H1 (cell line): Measurements from ENCODE around the gene PRRT1B. TPM values are rescaled to one million over a fixed set of nuclear protein-coding genes. Genes with fewer than 3 reads are reported as not detected.

Experiments used
- CTCF ChIA-PET: fragments of 300-600 bp; sonication (Branson Sonifier 250); formaldehyde crosslinking; loops from one replicate; lab custom pipeline; 2021; ENCODE audit not compliant: partially characterized antibody; lab: Charles Lee
- POLR2A ChIA-PET: fragments of 300-600 bp; sonication (Branson Sonifier 250); formaldehyde crosslinking; loops from one replicate; lab custom pipeline; 2021; ENCODE audit warnings: inconsistent platforms; ENCODE audit not compliant: partially characterized antibody; lab: Charles Lee
- DNase-seq, 2 experiments: peaks; one replicate each; pipeline versions ENCODE4 v3.0.0 to v3.0.0-alpha.2; 2010 to 2022; ENCODE audit warnings: low spot score in 2 of 2, low read depth in 1 of 2, mixed read lengths in 1 of 2
- FAIRE-seq: peaks from 2 replicates; lab custom pipeline; 2011; peaks lifted over from hg19 to GRCh38; lab: Jason Lieb, UNC
- H2AFZ ChIP-seq: 2 replicates; pipeline ENCODE4 v1.8.1; 2012; ENCODE audit warnings: low read length, inconsistent platforms
- H2AK5ac ChIP-seq: 2 replicates; pipeline ENCODE4 v1.6.1; 2013; ENCODE audit warnings: low read depth, low read length
- H2BK120ac ChIP-seq: replicated peaks from 2 replicates; pipeline ENCODE3; 2013; ENCODE audit warnings: low read depth, low read length, inconsistent platforms
- H2BK12ac ChIP-seq: 2 replicates; pipeline ENCODE4 v1.6.1; 2013; ENCODE audit warnings: low read depth, low read length
- H2BK15ac ChIP-seq: 2 replicates; pipeline ENCODE4 v1.6.1; 2013; ENCODE audit warnings: low read length
- H2BK20ac ChIP-seq: 2 replicates; pipeline ENCODE4 v1.6.1; 2013; ENCODE audit warnings: low read length
- H2BK5ac ChIP-seq: 2 replicates; pipeline ENCODE4 v1.6.1; 2013; ENCODE audit warnings: low read depth, low read length
- H3K14ac ChIP-seq: 2 replicates; pipeline ENCODE4 v1.6.1; 2013; ENCODE audit warnings: inconsistent platforms; ENCODE audit not compliant: insufficient read length
- H3K18ac ChIP-seq: 2 replicates; pipeline ENCODE4 v1.6.1; 2013; ENCODE audit warnings: low read length; ENCODE audit errors: extremely low read depth
- H3K23ac ChIP-seq: 2 replicates; pipeline ENCODE4 v1.6.1; 2013; ENCODE audit warnings: inconsistent platforms; ENCODE audit not compliant: insufficient read length
- H3K23me2 ChIP-seq: 2 replicates; pipeline ENCODE4 v1.6.1; 2013; ENCODE audit warnings: low read depth, low read length
- H3K27ac ChIP-seq: 2 replicates; pipeline ENCODE4 v1.6.1; 2011; ENCODE audit warnings: low read depth, low read length, inconsistent platforms
- H3K27me3 ChIP-seq, 4 experiments: replicated peaks in 1 of 4; 1 replicate in 1 of 4; 2 replicates in 3 of 4; pipeline versions ENCODE4 v1.6.1 to v1.8.1; 2011 to 2013; ENCODE audit warnings: low read length in 3 of 4, mild to moderate bottlenecking in 3 of 4, inconsistent platforms in 2 of 4, mixed read lengths in 2 of 4, moderate library complexity in 1 of 4; ENCODE audit not compliant: control insufficient read depth in 3 of 4, insufficient read depth in 3 of 4; ENCODE audit errors: extremely low read depth in 1 of 4
- H3K36me3 ChIP-seq, 4 experiments: 2 replicates each; pipeline versions ENCODE4 v1.6.1 to v1.8.1; 2011 to 2013; ENCODE audit warnings: mild to moderate bottlenecking in 4 of 4, low read length in 3 of 4, moderate library complexity in 2 of 4, control low read depth in 1 of 4, inconsistent platforms in 1 of 4; ENCODE audit not compliant: insufficient read depth in 4 of 4, control insufficient read depth in 2 of 4
- H3K4ac ChIP-seq: replicated peaks from 2 replicates; pipeline ENCODE3; 2013; ENCODE audit warnings: low read length, low read depth, mixed read lengths, inconsistent platforms; ENCODE audit not compliant: insufficient read length
- H3K4me1 ChIP-seq, 4 experiments: replicated peaks in 1 of 4; 1 replicate in 1 of 4; 2 replicates in 3 of 4; pipeline versions ENCODE4 v1.6.1 to v1.8.1; 2011 to 2013; ENCODE audit warnings: low read length in 3 of 4, inconsistent platforms in 2 of 4, mixed read lengths in 1 of 4; ENCODE audit not compliant: insufficient read depth in 4 of 4, control insufficient read depth in 3 of 4
- H3K4me2 ChIP-seq, 2 experiments: 2 replicates each; pipeline versions ENCODE4 v1.6.1 to v1.8.1; 2011 to 2013; ENCODE audit warnings: low read depth in 2 of 2, low read length in 2 of 2, control low read depth in 1 of 2, inconsistent platforms in 1 of 2, mild to moderate bottlenecking in 1 of 2; ENCODE audit not compliant: insufficient read depth in 1 of 2
- H3K4me3 ChIP-seq, 4 experiments: fragments of 200-600, 300-600 bp in 1 of 4; sonication (generic), shearing (Covaris generic), sonication (Bioruptor Twin) in 1 of 4; 2 replicates each; pipeline versions ENCODE4 v1.5.1 to v1.8.1; 2011 to 2016; ENCODE audit warnings: low read length in 4 of 4, low read depth in 3 of 4, control low read depth in 2 of 4, inconsistent platforms in 2 of 4, mild to moderate bottlenecking in 2 of 4, mixed read lengths in 1 of 4, moderate library complexity in 1 of 4; ENCODE audit not compliant: insufficient read depth in 2 of 4; ENCODE audit errors: extremely low read depth in 1 of 4
- H3K56ac ChIP-seq: replicated peaks from 2 replicates; pipeline ENCODE3; 2013; ENCODE audit warnings: low read depth, mild to moderate bottlenecking, mixed read lengths, low read length, inconsistent platforms; ENCODE audit not compliant: insufficient read length
- H3K79me1 ChIP-seq: 2 replicates; pipeline ENCODE4 v1.6.1; 2013; ENCODE audit warnings: low read depth, low read length, control low read depth
- H3K79me2 ChIP-seq, 2 experiments: 2 replicates each; pipeline versions ENCODE4 v1.6.1 to v1.8.1; 2012 to 2013; ENCODE audit warnings: low read length in 2 of 2, mild to moderate bottlenecking in 2 of 2, inconsistent platforms in 1 of 2; ENCODE audit not compliant: insufficient read depth in 2 of 2, control insufficient read depth in 1 of 2
- H3K9ac ChIP-seq, 4 experiments: replicated peaks in 1 of 4; 1 replicate in 1 of 4; 2 replicates in 3 of 4; pipeline versions ENCODE4 v1.6.1 to v1.8.1; 2011 to 2013; ENCODE audit warnings: low read depth in 3 of 4, low read length in 3 of 4, control low read depth in 2 of 4, mild to moderate bottlenecking in 2 of 4, moderate library complexity in 2 of 4, inconsistent platforms in 1 of 4; ENCODE audit errors: extremely low read depth in 1 of 4
- H3K9me3 ChIP-seq, 2 experiments: 2 replicates each; pipeline versions ENCODE4 v1.6.1 to v1.8.1; 2012 to 2013; ENCODE audit warnings: mild to moderate bottlenecking in 2 of 2, moderate library complexity in 2 of 2, control low read depth in 1 of 2, inconsistent platforms in 1 of 2, low read depth in 1 of 2, low read length in 1 of 2, mixed read lengths in 1 of 2; ENCODE audit not compliant: insufficient read depth in 2 of 2
- H4K20me1 ChIP-seq, 2 experiments: replicated peaks in 1 of 2; 2 replicates each; pipeline versions ENCODE3 to v1.8.1; 2011 to 2013; ENCODE audit warnings: inconsistent platforms in 2 of 2, low read length in 2 of 2, mild to moderate bottlenecking in 1 of 2; ENCODE audit not compliant: insufficient read depth in 2 of 2, control insufficient read depth in 1 of 2
- H4K5ac ChIP-seq: 2 replicates; pipeline ENCODE4 v1.6.1; 2013; ENCODE audit warnings: low read length, low read depth, mixed read lengths, inconsistent platforms; ENCODE audit not compliant: insufficient read length
- H4K8ac ChIP-seq: 2 replicates; pipeline ENCODE4 v1.8.0; 2013; ENCODE audit warnings: mild to moderate bottlenecking, moderate library complexity, low read length, inconsistent platforms; ENCODE audit not compliant: insufficient read depth; ENCODE audit errors: extremely low read depth
- H4K91ac ChIP-seq: replicated peaks from 2 replicates; pipeline ENCODE3; 2013; ENCODE audit warnings: low read length, mixed read lengths, inconsistent platforms; ENCODE audit not compliant: insufficient read length
- ATF3 ChIP-seq: IDR thresholded peaks from 2 replicates; pipeline ENCODE4 v1.6.1; 2011; ENCODE audit warnings: low read depth, mild to moderate bottlenecking, low read length; ENCODE audit not compliant: insufficient read depth
- BACH1 ChIP-seq: IDR thresholded peaks from 2 replicates; pipeline ENCODE4 v1.6.1; 2012; ENCODE audit warnings: low read length, improper control_type of control experiment
- BCL11A ChIP-seq, 2 experiments: IDR thresholded peaks; one replicate each; pipeline ENCODE4 v1.6.1; 2011; ENCODE audit warnings: low read depth in 2 of 2, low read length in 2 of 2, mild to moderate bottlenecking in 2 of 2
- CBX8 ChIP-seq: fragments of 300-800, 300-1000 bp; sonication (generic); IDR thresholded peaks from 2 replicates; pipeline ENCODE4 v1.7.1; 2016; ENCODE audit warnings: low read depth, low read length, borderline replicate concordance
- FOSL1 ChIP-seq: IDR thresholded peaks from 2 replicates; pipeline ENCODE4 v1.6.1; 2011; ENCODE audit warnings: mild to moderate bottlenecking, low read depth, low read length, moderate library complexity; ENCODE audit not compliant: insufficient read depth
- GABPA ChIP-seq: IDR thresholded peaks from 2 replicates; pipeline ENCODE4 v1.6.1; 2011; ENCODE audit warnings: mild to moderate bottlenecking, low read length, moderate library complexity, borderline replicate concordance; ENCODE audit not compliant: insufficient read depth
- KDM4A ChIP-seq: IDR thresholded peaks from one replicate; pipeline ENCODE4 v1.7.1; 2012; ENCODE audit warnings: low read depth, mild to moderate bottlenecking, moderate library complexity, low read length, inconsistent platforms; ENCODE audit not compliant: severe bottlenecking
- NRF1 ChIP-seq: IDR thresholded peaks from 2 replicates; pipeline ENCODE4 v1.6.1; 2011; ENCODE audit warnings: mild to moderate bottlenecking, low read depth, low read length, improper control_type of control experiment
- RAD21 ChIP-seq, 2 experiments: IDR thresholded peaks in 1 of 2; conservative IDR thresholded peaks in 1 of 2; 2 replicates each; pipeline ENCODE4 v1.6.1; 2011; ENCODE audit warnings: low read depth in 2 of 2, low read length in 2 of 2, improper control_type of control experiment in 1 of 2, inconsistent platforms in 1 of 2, mild to moderate bottlenecking in 1 of 2, moderate library complexity in 1 of 2
- RBBP5 ChIP-seq: IDR thresholded peaks from 2 replicates; pipeline ENCODE4 v1.7.1; 2012; ENCODE audit warnings: low read depth, mild to moderate bottlenecking, inconsistent platforms, low read length, moderate library complexity, borderline replicate concordance
- SIX5 ChIP-seq: IDR thresholded peaks from 2 replicates; pipeline ENCODE4 v1.6.1; 2011; ENCODE audit warnings: mild to moderate bottlenecking, low read depth, low read length
- SP4 ChIP-seq: IDR thresholded peaks from 2 replicates; pipeline ENCODE4 v1.6.1; 2012; ENCODE audit warnings: low read length, inconsistent platforms
- TAF7 ChIP-seq: optimal IDR thresholded peaks from 2 replicates; pipeline ENCODE3; 2011; ENCODE audit warnings: low read depth, mild to moderate bottlenecking, inconsistent platforms, low read length, moderate library complexity, borderline replicate concordance
- WGBS, 2 experiments: shearing (Covaris generic) in 1 of 2; methylation state at CpG; one replicate each; pipeline versions ENCODE4 v1.1.6 to v1.1.7; 2013 to 2015; ENCODE audit warnings: low lambda C conversion rate in 2 of 2, mixed read lengths in 2 of 2, inconsistent platforms in 1 of 2, low coverage in 1 of 2, missing lambda C conversion rate in 1 of 2; ENCODE audit not compliant: insufficient replicate concordance in 2 of 2, insufficient coverage in 1 of 2, insufficient read length in 1 of 2; ENCODE audit errors: extremely low coverage in 1 of 2, missing lambda C conversion rate in 1 of 2; 5-methylcytosine and 5-hydroxymethylcytosine counted together
- polyA plus RNA-seq, 7 experiments: library from polyadenylated mRNA; depleted of rRNA in 3 of 7; stranded (reverse) in 5 of 7; unstranded in 2 of 7; fragments of >200 nt in 5 of 7; fragments of 200-250 nt in 2 of 7; gene quantifications; 1 replicate in 5 of 7; 2 replicates in 1 of 7; 4 replicates in 1 of 7; pipeline versions ENCODE4 v1.2.1 to v1.2.3, GENCODE V29; 2011 to 2013; ENCODE audit warnings: missing spikeins in 2 of 7, mixed read lengths in 2 of 7
- total RNA-seq: library from RNA; stranded (reverse); fragmentation: NEBNext Ultra II Directional; extraction: Animal tissue kit (Norgen Biotek cat#: 25700); gene quantifications from 2 replicates; pipeline ENCODE4 v1.2.1, GENCODE V29; 2021

The PRRT1B gene
- total and polyA plus RNA-seq, 2 of the 8 experiments (the other 6 are each of a cell fraction or from before 2014, with no cell fraction given), result 0.30 to 1.2 TPM

GRCh38 chr9:131521822-131522221 lies 23.5 kb upstream of the PRRT1B start:
- no peak overlapping the region for H3K4me2 ChIP-seq
- H3K4ac ChIP-seq, result no peak overlapping the region
- WGBS, 2 experiments, result 97% methylated on average over 13 of the region's 13 CpGs; no CpG with 5 or more reads in 1 of the 2 experiments
- no peaks in the 10 kb centered on the region for H3K79me2 ChIP-seq
- H3K18ac ChIP-seq, result no peak overlapping the region
- H4K20me1 ChIP-seq, result peaks cover 5% of the 10 kb centered on the region in 2 experiments
- no peak overlapping the region for H3K14ac ChIP-seq
- H2BK12ac ChIP-seq, result no peak overlapping the region
- no peak overlapping the region for H3K27ac ChIP-seq
- POLR2A ChIA-PET, result interaction anchor here (2.9 kb wide), 1 partner anchor 8 kb away, joined by 24 read pairs; no protein-coding TSS in a partner anchor
- H4K8ac ChIP-seq, result peak overlapping the region; percentile 57; the same call in 1 of the 2 replicates
- no peaks in the 10 kb centered on the region for H3K27me3 ChIP-seq
- H3K23ac ChIP-seq, result no peak overlapping the region
- no peak overlapping the region for H2BK120ac ChIP-seq
- H2AK5ac ChIP-seq, result no peak overlapping the region
- H3K23me2 ChIP-seq, result no peaks in the 10 kb centered on the region
- no peak for DNase-seq
- CTCF ChIA-PET, result no interaction called here
- H2BK20ac ChIP-seq, result no peak overlapping the region
- no peak overlapping the region for H4K5ac ChIP-seq
- no peak overlapping the region for H4K91ac ChIP-seq
- H3K9ac ChIP-seq, result no peak overlapping the region
- H3K56ac ChIP-seq, result no peak overlapping the region
- H3K9me3 ChIP-seq, result no peaks in the 10 kb centered on the region
- no peaks in the 10 kb centered on the region for H3K79me1 ChIP-seq
- H2BK5ac ChIP-seq, result no peak overlapping the region
- no peak overlapping the region for H2AFZ ChIP-seq
- no peak overlapping the region for H2BK15ac ChIP-seq
- no peaks in the 10 kb centered on the region for H3K4me1 ChIP-seq
- H3K36me3 ChIP-seq, result peaks cover 12 to 73% (median 45%) of the 10 kb centered on the region in 4 experiments
- FAIRE-seq, result no peak
- H3K4me3 ChIP-seq, result no peak overlapping the region
- no peak for TF ChIP-seq FOSL1
- TF ChIP-seq RBBP5, result no peak
- no peak for TF ChIP-seq NRF1
- TF ChIP-seq GABPA, result no peak
- TF ChIP-seq SP4, result no peak
- TF ChIP-seq TAF7, result no peak
- no peak for TF ChIP-seq KDM4A
- no peak for TF ChIP-seq SIX5
- TF ChIP-seq CBX8, result no peak
- no peak for TF ChIP-seq BCL11A (IDR thresholded peaks at IDR 0.05; ENCODE audit: low read depth in 2 of 2, low read length in 2 of 2)
- no peak for TF ChIP-seq BACH1
- no peak for TF ChIP-seq ATF3
- TF ChIP-seq RAD21 (IDR thresholded peaks at IDR 0.05 in 1 of 2, conservative IDR thresholded peaks at IDR 0.05 in 1 of 2; ENCODE audit: low read depth in 2 of 2, low read length in 2 of 2), result no peak
